GM18505 (cell line): Measurements from ENCODE around the gene POLDIP3.

Experiments used
- ATAC-seq: cut with Tn5 transposase; IDR thresholded peaks from one replicate; pipeline ENCODE4 v1.9.1; 2021; ENCODE audit not compliant: unreplicated experiment
- POLR2A ChIP-seq: IDR thresholded peaks from 4 replicates; pipeline ENCODE4 v1.6.1; 2011; ENCODE audit warnings: borderline replicate concordance; ENCODE audit not compliant: insufficient read depth, insufficient read length; ENCODE audit errors: extremely low read depth

The POLDIP3 gene

GRCh38 chr22:42646569-42647525 is 32.2 kb upstream of the POLDIP3 start:
- TF ChIP-seq POLR2A: no peak
- no peak for ATAC-seq

- TF ChIP-seq POLR2A: no peak
- no peak for ATAC-seq
Measured at GRCh38 chr22:42645938-42646568, 31.4 kb upstream of the POLDIP3 start.

GRCh38 chr22:42645341-42645937 is 30.8 kb upstream of the POLDIP3 start:
- no peak for ATAC-seq
- TF ChIP-seq POLR2A: no peak

GRCh38 chr22:42644422-42645340 is 30.0 kb upstream of the POLDIP3 start:
- TF ChIP-seq POLR2A: no peak
- no peak for ATAC-seq

- TF ChIP-seq POLR2A: no peak
- ATAC-seq: no peak
Measured at GRCh38 chr22:42643634-42644421, 29.1 kb upstream of the POLDIP3 start.

GRCh38 chr22:42642806-42643633 is 28.3 kb upstream of the POLDIP3 start:
- no peak for ATAC-seq
- no peak for TF ChIP-seq POLR2A

GRCh38 chr22:42641801-42642413 is 27.2 kb upstream of the POLDIP3 start:
- no peak for ATAC-seq

GRCh38 chr22:42639541-42640241 is 25.0 kb upstream of the POLDIP3 start:
- no peak for TF ChIP-seq POLR2A
- ATAC-seq: no peak

More at GRCh38 chr22:42641801-42642413, 27.2 kb upstream of the POLDIP3 start:
- no peak for TF ChIP-seq POLR2A

GRCh38 chr22:42637555-42637954 is 22.9 kb upstream of the POLDIP3 start:
- no peak for ATAC-seq
- TF ChIP-seq POLR2A: no peak

GRCh38 chr22:42636506-42636905 is 21.8 kb upstream of the POLDIP3 start:
- no peak for TF ChIP-seq POLR2A
- ATAC-seq: no peak

- ATAC-seq: no peak
- TF ChIP-seq POLR2A: no peak
Measured at GRCh38 chr22:42635531-42635930, 20.8 kb upstream of the POLDIP3 start.

GRCh38 chr22:42633013-42633412 is 18.3 kb upstream of the POLDIP3 start:
- ATAC-seq: no peak
- no peak for TF ChIP-seq POLR2A
